Fibroblast of gingiva (primary cell): ENCODE results near the gene CD40.
"Not testable (repeated sequence)": the region's sequence is repeated elsewhere in the genome, so short reads cannot be mapped to it uniquely, and the experiment has no call there.

ENCODE experiments used
- DNase-seq: peaks from one replicate; pipeline ENCODE4 v3.0.0-alpha.2; 2011; ENCODE audit warnings: low read depth

Gene CD40

GRCh38 chr20:46099491-46100287 lies 18.4 kb upstream of the CD40 start:
- DNase-seq: no peak

GRCh38 chr20:46100444-46100843 lies 17.7 kb upstream of the CD40 start:
- DNase-seq: not testable (repeated sequence)

GRCh38 chr20:46100988-46101387 lies 17.1 kb upstream of the CD40 start:
- DNase-seq: no peak

GRCh38 chr20:46101957-46102356 lies 16.2 kb upstream of the CD40 start:
- no peak for DNase-seq

GRCh38 chr20:46102940-46103339 lies 15.2 kb upstream of the CD40 start:
- DNase-seq: no peak

- no peak for DNase-seq
Measured at GRCh38 chr20:46104262-46104661, 13.9 kb upstream of the CD40 start.

GRCh38 chr20:46107061-46107460 lies 11.1 kb upstream of the CD40 start:
- DNase-seq: no peak

GRCh38 chr20:46108435-46108841 lies 9.7 kb upstream of the CD40 start:
- no peak for DNase-seq

GRCh38 chr20:46108976-46109375 lies 9.1 kb upstream of the CD40 start:
- no peak for DNase-seq

- no peak for DNase-seq
Measured at GRCh38 chr20:46111028-46111835, 6.9 kb upstream of the CD40 start.

GRCh38 chr20:46111836-46112212 lies 6.3 kb upstream of the CD40 start:
- no peak for DNase-seq

GRCh38 chr20:46112430-46113112 lies 5.5 kb upstream of the CD40 start:
- no peak for DNase-seq

- no peak for DNase-seq
Measured at GRCh38 chr20:46113113-46113470, 5.0 kb upstream of the CD40 start.

- DNase-seq: no peak
Measured at GRCh38 chr20:46114449-46114848, 3.7 kb upstream of the CD40 start.

- peak; percentile 50 for DNase-seq
Measured at GRCh38 chr20:46118481-46119020, 437 bp downstream of the CD40 start.

- DNase-seq: no peak
Measured at GRCh38 chr20:46119028-46119546, 973 bp downstream of the CD40 start.

GRCh38 chr20:46119547-46119946 lies 1.4 kb downstream of the CD40 start:
- no peak for DNase-seq

GRCh38 chr20:46120136-46120535 lies 2.0 kb downstream of the CD40 start:
- no peak for DNase-seq

GRCh38 chr20:46121184-46121930 lies 3.2 kb downstream of the CD40 start:
- no peak for DNase-seq

- DNase-seq: peak; percentile 13
Measured at GRCh38 chr20:46122071-46122470, 4.0 kb downstream of the CD40 start.
